A549 (cell line): ENCODE results near the gene LARGE1. TPM values are rescaled to one million over a fixed set of nuclear protein-coding genes. Genes with fewer than 3 reads are reported as not detected.
A peak's percentile ranks its signal among the peaks of the same experiment; 100 is the strongest.

Experiments used
- ATAC-seq, 2 experiments: fragments of 200-7000 bp in 1 of 2; fragments of >200 bp in 1 of 2; cut with Nextera tagmentation in 1 of 2; cut with Tn5 transposase in 1 of 2; 3 replicates each; pipeline versions ENCODE4 v1.8.0 to v1.9.1; 2018 to 2020; ENCODE audit warnings: mild to moderate bottlenecking in 1 of 2, moderate library complexity in 1 of 2
- CTCF ChIA-PET: fragments of 300-600 bp; sonication (Branson Sonifier 250); formaldehyde crosslinking; extraction: SDS; loops from one replicate; lab custom pipeline; 2021; ENCODE audit warnings: antibody characterized with exemption, inconsistent platforms; lab: Yijun Ruan, JAX
- POLR2A ChIA-PET: fragments of 350-600 bp; formaldehyde crosslinking; extraction: SDS; loops from one replicate; lab custom pipeline; 2021; ENCODE audit warnings: antibody characterized with exemption, inconsistent platforms; lab: Yijun Ruan, JAX
- DNase-seq, 2 experiments: peaks; one replicate each; pipeline versions ENCODE4 v3.0.0 to v3.0.0-alpha.2; 2011 to 2016; ENCODE audit warnings: low read depth in 1 of 2, low spot score in 1 of 2
- FAIRE-seq: peaks from 2 replicates; lab custom pipeline; 2011; peaks lifted over from hg19 to GRCh38; lab: Jason Lieb, UNC
- H3K27ac ChIP-seq, 2 experiments: fragments of >200 bp; sonication (Bioruptor Twin); formaldehyde crosslinking; 3 replicates each; pipeline ENCODE4 v1.5.1; 2016 to 2017
- H3K4me1 ChIP-seq: fragments of >200 bp; sonication (Bioruptor Twin); formaldehyde crosslinking; 3 replicates; pipeline ENCODE4 v1.6.1; 2016
- H3K4me2 ChIP-seq: fragments of >200 bp; sonication (Bioruptor Twin); formaldehyde crosslinking; 3 replicates; pipeline ENCODE4 v1.6.1; 2016
- H3K4me3 ChIP-seq: fragments of >200 bp; sonication (Bioruptor Twin); formaldehyde crosslinking; 3 replicates; pipeline ENCODE4 v1.5.1; 2016
- H3K9me3 ChIP-seq: fragments of >200 bp; sonication (Bioruptor Twin); formaldehyde crosslinking; 3 replicates; pipeline ENCODE4 v1.6.1; 2016
- BHLHE40 ChIP-seq: IDR thresholded peaks from 2 replicates; pipeline ENCODE4 v1.6.1; 2012; ENCODE audit warnings: low read depth, low read length, inconsistent platforms
- CBX2 ChIP-seq: fragments of 200-600 bp; sonication (generic); IDR thresholded peaks from 2 replicates; pipeline ENCODE4 v1.6.1; 2016; ENCODE audit warnings: low read depth, mild to moderate bottlenecking, borderline replicate concordance
- CEBPB ChIP-seq, 2 experiments: fragments of >200 bp in 1 of 2; sonication (Bioruptor Twin) in 1 of 2; formaldehyde crosslinking in 1 of 2; IDR thresholded peaks; 2 replicates each; pipeline ENCODE4 v1.6.1; 2012 to 2016
- CTCF ChIP-seq: fragments of >200 bp; sonication (Bioruptor Twin); formaldehyde crosslinking; IDR thresholded peaks from 3 replicates; pipeline ENCODE4 v1.5.1; 2016
- EHF ChIP-seq: fragments of 250-450 bp; sonication (Bioruptor Pico); IDR thresholded peaks from 2 replicates; pipeline ENCODE4 v1.5.0; 2020; ENCODE audit warnings: mild to moderate bottlenecking
- EHMT2 ChIP-seq: fragments of 200-600 bp; sonication (generic); IDR thresholded peaks from 2 replicates; pipeline ENCODE4 v1.6.1; 2016; ENCODE audit warnings: antibody characterized with exemption, low read depth, mild to moderate bottlenecking, moderate library complexity
- ESRRA ChIP-seq: fragments of 150-350 bp; IDR thresholded peaks from 2 replicates; pipeline ENCODE4 v1.6.1; 2014; ENCODE audit warnings: mild to moderate bottlenecking, low read length, borderline replicate concordance
- HDAC2 ChIP-seq: fragments of 200-600 bp; sonication (generic); IDR thresholded peaks from 2 replicates; pipeline ENCODE4 v1.6.1; 2016
- HEYL ChIP-seq: fragments of 250-450 bp; sonication (Bioruptor Pico); IDR thresholded peaks from 2 replicates; pipeline ENCODE4 v1.8.0; 2021; ENCODE audit warnings: mild to moderate bottlenecking, moderate library complexity
- HMGXB4 ChIP-seq: fragments of 250-450 bp; sonication (Bioruptor Pico); IDR thresholded peaks from 2 replicates; pipeline ENCODE4 v1.5.0; 2021; ENCODE audit warnings: mild to moderate bottlenecking, moderate library complexity, borderline replicate concordance
- KDM5A ChIP-seq: fragments of 200-600 bp; sonication (generic); IDR thresholded peaks from 2 replicates; pipeline ENCODE4 v1.6.1; 2016; ENCODE audit warnings: antibody characterized with exemption, mild to moderate bottlenecking
- MAFK ChIP-seq: fragments of 450-650 bp; IDR thresholded peaks from 2 replicates; pipeline ENCODE4 v1.6.1; 2014; ENCODE audit not compliant: partially characterized antibody
- MAX ChIP-seq: IDR thresholded peaks from 2 replicates; pipeline ENCODE4 v1.6.1; 2012
- RNF2 ChIP-seq: fragments of 200-600 bp; sonication (generic); IDR thresholded peaks from 2 replicates; pipeline ENCODE4 v1.6.1; 2016; ENCODE audit warnings: low read depth, mild to moderate bottlenecking, antibody characterized with exemption, moderate library complexity, borderline replicate concordance
- SREBF2 ChIP-seq: fragments of 450-650 bp; IDR thresholded peaks from 2 replicates; pipeline ENCODE4 v1.6.1; 2014; ENCODE audit warnings: mild to moderate bottlenecking, moderate library complexity
- TP53 ChIP-seq: fragments of 250-450 bp; sonication (Bioruptor Pico); IDR thresholded peaks from 2 replicates; pipeline ENCODE4 v1.5.0; 2021; ENCODE audit warnings: mild to moderate bottlenecking, moderate library complexity
- ZC3H11A ChIP-seq: fragments of 450-650 bp; IDR thresholded peaks from 2 replicates; pipeline ENCODE4 v1.6.1; 2014; ENCODE audit warnings: antibody characterized with exemption, mild to moderate bottlenecking
- ZFP36 ChIP-seq: fragments of 450-650 bp; IDR thresholded peaks from 2 replicates; pipeline ENCODE4 v1.6.1; 2014; ENCODE audit warnings: borderline replicate concordance; ENCODE audit not compliant: partially characterized antibody
- ZNF302 ChIP-seq: fragments of 250-450 bp; sonication (Bioruptor Pico); IDR thresholded peaks from 2 replicates; pipeline ENCODE4 v1.9.0; 2021; ENCODE audit warnings: inconsistent platforms, mild to moderate bottlenecking, moderate library complexity
- ZSCAN20 ChIP-seq: fragments of 250-450 bp; sonication (Bioruptor Pico); IDR thresholded peaks from 2 replicates; pipeline ENCODE4 v1.8.0; 2022; ENCODE audit warnings: mild to moderate bottlenecking, moderate library complexity
- WGBS: methylation state at CpG from one replicate; pipeline ENCODE4 v1.1.6; 2017; ENCODE audit errors: missing lambda C conversion rate; 5-methylcytosine and 5-hydroxymethylcytosine counted together
- polyA plus RNA-seq, 4 experiments: library from polyadenylated mRNA; depleted of rRNA in 3 of 4; stranded (reverse); fragments of >200 nt; fragmentation: RNase III in 1 of 4; extraction: RNeasy Plus Mini Kit Qiagen cat#74134 plus additional on column Dnase treatment in 1 of 4; gene quantifications; 2 replicates in 3 of 4; 3 replicates in 1 of 4; pipeline ENCODE4 v1.2.3, GENCODE V29; 2011 to 2017
- TF ChIP-seq, protein P1 (sequence below): fragments of >200 bp; sonication (Bioruptor Twin); formaldehyde crosslinking; IDR thresholded peaks from 3 replicates; pipeline ENCODE4 v1.6.1; 2016
- TF ChIP-seq, protein P2 (sequence below): fragments of 450-650 bp; IDR thresholded peaks from 2 replicates; pipeline ENCODE4 v1.6.1; 2014; ENCODE audit warnings: antibody characterized with exemption

LARGE1 gene
- polyA plus RNA-seq, 2 of the 4 experiments (the other 2 are of a cell fraction), result 2.7 to 5.8 TPM

GRCh38 chr22:33886696-33887095 is 33.6 kb downstream of the LARGE1 start:
- no peak for TF ChIP-seq RNF2
- no peak for TF ChIP-seq ESRRA
- TF ChIP-seq EHMT2, result no peak
- TF ChIP-seq EHF (CRISPR knock-in tag), result no peak
- TF ChIP-seq, protein P1, sequence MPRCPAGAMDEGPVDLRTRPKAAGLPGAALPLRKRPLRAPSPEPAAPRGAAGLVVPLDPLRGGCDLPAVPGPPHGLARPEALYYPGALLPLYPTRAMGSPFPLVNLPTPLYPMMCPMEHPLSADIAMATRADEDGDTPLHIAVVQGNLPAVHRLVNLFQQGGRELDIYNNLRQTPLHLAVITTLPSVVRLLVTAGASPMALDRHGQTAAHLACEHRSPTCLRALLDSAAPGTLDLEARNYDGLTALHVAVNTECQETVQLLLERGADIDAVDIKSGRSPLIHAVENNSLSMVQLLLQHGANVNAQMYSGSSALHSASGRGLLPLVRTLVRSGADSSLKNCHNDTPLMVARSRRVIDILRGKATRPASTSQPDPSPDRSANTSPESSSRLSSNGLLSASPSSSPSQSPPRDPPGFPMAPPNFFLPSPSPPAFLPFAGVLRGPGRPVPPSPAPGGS, result no peak
- no peak for TF ChIP-seq SREBF2
- TF ChIP-seq BHLHE40, result no peak
- no peak for TF ChIP-seq HDAC2
- TF ChIP-seq, protein P2, sequence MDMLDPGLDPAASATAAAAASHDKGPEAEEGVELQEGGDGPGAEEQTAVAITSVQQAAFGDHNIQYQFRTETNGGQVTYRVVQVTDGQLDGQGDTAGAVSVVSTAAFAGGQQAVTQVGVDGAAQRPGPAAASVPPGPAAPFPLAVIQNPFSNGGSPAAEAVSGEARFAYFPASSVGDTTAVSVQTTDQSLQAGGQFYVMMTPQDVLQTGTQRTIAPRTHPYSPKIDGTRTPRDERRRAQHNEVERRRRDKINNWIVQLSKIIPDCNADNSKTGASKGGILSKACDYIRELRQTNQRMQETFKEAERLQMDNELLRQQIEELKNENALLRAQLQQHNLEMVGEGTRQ, result no peak
- no peak for TF ChIP-seq ZFP36
- no peak for TF ChIP-seq ZC3H11A
- TF ChIP-seq HMGXB4 (CRISPR knock-in tag), result no peak
- no peak for TF ChIP-seq HEYL
- no peak for TF ChIP-seq CTCF
- H3K4me3 ChIP-seq, result no peak overlapping the region
- FAIRE-seq (no peak), ATAC-seq (no peak), DNase-seq (no peak)
- CTCF ChIA-PET, result no interaction called here
- POLR2A ChIA-PET, result no interaction called here
- WGBS, result 77% methylated on average over 5 of the region's 5 CpGs
- H3K27ac ChIP-seq, result no peak overlapping the region
- H3K9me3 ChIP-seq, result no peaks in the 10 kb centered on the region
- no peaks in the 10 kb centered on the region for H3K4me1 ChIP-seq
- no peak overlapping the region for H3K4me2 ChIP-seq

DNA sequence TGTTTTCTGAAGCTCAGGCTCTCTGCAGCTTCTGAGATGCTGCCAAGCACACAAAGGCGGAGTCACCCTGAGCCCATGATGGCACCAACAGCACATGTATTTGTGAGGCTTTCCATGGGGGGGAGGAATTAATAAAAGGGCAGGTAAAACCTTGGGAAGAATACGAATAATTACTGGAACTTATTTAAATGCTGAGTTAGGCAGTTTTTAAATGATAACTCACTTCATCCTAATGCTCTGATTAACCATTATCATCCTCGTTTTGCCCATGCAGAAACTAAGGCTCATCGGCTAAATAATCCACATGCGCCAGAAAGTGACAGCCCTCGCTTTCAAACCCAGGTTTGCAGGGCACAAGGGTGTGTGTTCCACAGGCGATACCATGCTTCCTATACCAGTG is 35.4 kb downstream of the LARGE1 start:
- Histone ChIP-seq H3K4me1 (no peaks in the 10 kb centered on the region), H3K9me3 (no peaks in the 10 kb centered on the region), H3K27ac (no peak overlapping the region), H3K4me3 (no peak overlapping the region), H3K4me2 (no peak overlapping the region)
- CTCF ChIA-PET, result no interaction called here
- POLR2A ChIA-PET, result no interaction called here
- ATAC-seq (no peak), FAIRE-seq (no peak), DNase-seq (no peak)
- WGBS, result 81% methylated on average over 7 of the region's 7 CpGs
- TF ChIP-seq MAFK (peak; percentile 74), KDM5A (no peak), TP53 (CRISPR knock-in tag) (no peak), ZC3H11A (no peak)

DNA sequence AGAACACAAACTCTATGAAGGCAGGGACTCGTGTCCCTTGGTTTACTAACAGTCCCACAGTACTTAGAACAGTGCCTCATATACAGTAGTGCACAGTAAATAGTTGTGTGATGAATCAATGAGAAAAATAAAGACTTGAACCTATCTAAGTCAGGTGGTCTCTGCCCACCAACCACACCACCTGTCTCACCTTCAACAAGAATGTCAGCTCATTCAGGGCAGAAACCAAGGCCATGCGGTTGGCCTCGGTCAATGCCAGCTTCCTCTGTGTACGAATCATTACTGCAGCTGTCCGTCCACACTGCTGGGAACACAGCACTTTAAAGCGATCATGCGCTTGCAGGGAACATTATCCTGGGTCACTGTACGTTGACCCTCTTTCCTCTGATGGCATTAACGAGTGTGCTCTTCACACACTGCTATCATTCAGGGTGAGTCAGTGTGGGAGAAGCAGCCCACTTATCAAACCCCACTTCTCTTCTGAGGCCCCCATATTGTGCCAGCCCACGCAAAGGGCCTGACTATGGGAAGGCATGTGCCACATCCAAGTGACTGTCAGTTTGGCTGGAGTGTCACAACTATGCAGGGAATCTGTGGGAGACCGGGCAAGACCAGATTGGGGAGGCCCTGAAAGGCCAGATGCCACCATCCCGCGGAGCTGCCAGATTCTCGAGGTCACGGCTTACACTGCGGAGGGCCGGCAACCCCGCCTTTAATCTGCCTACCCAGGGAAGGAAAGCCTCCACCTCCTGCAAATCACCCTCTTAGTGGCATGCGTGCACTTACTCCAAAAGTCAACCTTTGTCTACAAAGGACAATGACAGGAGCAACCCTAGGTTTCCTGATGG is 36.1 kb downstream of the LARGE1 start:
- ChIA-PET CTCF (no interaction called here), POLR2A (no interaction called here)
- H3K9me3 ChIP-seq, result no peaks in the 10 kb centered on the region
- H3K4me3 ChIP-seq, result no peak overlapping the region
- WGBS, result 82% methylated on average over 18 of the region's 19 CpGs
- DNase-seq (no peak), ATAC-seq (no peak), FAIRE-seq (no peak)
- H3K4me1 ChIP-seq, result no peaks in the 10 kb centered on the region
- no peak overlapping the region for H3K4me2 ChIP-seq
- no peak overlapping the region for H3K27ac ChIP-seq
- TF ChIP-seq TP53 (CRISPR knock-in tag) (no peak), ZSCAN20 (CRISPR knock-in tag) (no peak), CEBPB (IDR thresholded peaks at IDR 0.05) (no peak), CBX2 (no peak), ZNF302 (CRISPR knock-in tag) (no peak), ZC3H11A (no peak), EHF (CRISPR knock-in tag) (no peak), MAX (no peak)
